GM19395 (cell line): ENCODE measurements around the gene SQSTM1.

ENCODE experiments used
- ATAC-seq: cut with Tn5 transposase; IDR thresholded peaks from one replicate; pipeline ENCODE4 v1.9.1; 2021; ENCODE audit warnings: mild to moderate bottlenecking, moderate library complexity; ENCODE audit not compliant: unreplicated experiment

Gene SQSTM1

DNA sequence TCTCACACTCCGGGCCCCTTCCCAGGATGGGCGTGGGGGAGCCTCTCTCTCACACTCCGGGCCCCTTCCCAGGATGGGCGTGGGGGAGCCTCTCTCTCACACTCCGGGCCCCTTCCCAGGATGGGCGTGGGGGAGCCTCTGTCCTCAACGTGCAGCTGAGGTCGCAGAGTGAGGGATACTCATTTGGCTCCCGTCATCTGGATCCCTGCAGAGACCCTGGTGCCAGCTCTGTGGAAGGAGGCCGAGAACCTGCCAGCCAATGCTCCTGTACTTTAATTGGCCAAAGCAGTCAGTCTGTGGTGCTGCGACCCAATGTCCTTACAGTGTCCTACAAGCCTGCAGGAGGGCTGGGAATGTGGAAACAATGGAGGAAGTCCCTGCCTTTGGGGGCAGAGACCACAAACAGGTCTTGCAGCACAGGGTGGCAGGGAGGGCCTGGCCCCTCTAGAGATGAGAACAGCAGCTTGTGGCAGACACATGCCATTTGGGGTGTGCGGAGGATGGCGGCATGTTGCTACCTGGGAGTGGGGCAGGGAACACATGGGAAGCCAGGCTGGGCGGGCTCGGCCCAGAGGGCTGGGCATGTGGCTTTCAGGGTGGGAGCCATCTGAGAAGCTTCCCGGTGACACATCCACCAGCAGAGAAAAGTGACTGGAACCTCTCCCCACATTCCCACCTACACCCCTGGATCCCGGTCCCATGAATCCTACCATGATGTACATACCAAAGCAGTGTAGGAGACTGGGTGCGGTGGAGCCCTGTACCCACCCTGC, 51.5 kb downstream of the SQSTM1 start:
- no peak for ATAC-seq

DNA sequence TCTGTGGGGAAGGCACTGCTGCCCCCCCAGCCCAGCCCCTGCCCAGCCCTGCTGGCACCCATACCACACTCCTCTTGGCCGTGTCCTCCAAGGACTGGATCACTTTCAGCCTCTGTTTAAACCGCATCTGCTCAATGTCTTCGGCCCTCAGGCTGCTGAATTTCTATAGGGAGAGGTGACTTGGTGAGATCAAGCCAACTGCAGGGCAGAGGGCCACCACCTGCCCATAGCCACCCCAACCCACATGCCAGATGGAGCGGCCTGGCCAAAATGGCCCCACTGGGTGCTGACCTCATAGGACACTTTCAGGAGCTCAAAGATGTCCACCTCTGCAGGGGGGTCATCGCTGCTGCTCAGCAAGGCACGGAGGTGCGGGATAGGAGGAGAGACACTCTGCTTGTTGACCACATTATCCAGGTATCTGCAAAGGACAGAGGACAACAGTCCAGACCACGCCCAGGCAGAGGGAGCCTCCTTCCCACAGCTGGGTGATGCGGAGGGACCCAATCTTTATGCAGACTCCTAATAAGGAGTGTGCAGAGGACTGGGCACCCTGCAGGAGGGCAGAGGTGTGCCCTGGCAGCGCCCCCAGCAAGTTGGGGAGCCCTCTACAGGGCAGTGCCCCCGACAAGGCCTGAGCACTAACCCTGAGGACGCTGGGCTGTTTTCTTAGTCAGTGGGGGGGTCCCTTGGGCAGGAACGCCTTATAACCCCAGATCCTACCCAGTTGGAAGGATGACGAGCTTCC, 52.3 kb downstream of the SQSTM1 start:
- ATAC-seq: no peak

DNA sequence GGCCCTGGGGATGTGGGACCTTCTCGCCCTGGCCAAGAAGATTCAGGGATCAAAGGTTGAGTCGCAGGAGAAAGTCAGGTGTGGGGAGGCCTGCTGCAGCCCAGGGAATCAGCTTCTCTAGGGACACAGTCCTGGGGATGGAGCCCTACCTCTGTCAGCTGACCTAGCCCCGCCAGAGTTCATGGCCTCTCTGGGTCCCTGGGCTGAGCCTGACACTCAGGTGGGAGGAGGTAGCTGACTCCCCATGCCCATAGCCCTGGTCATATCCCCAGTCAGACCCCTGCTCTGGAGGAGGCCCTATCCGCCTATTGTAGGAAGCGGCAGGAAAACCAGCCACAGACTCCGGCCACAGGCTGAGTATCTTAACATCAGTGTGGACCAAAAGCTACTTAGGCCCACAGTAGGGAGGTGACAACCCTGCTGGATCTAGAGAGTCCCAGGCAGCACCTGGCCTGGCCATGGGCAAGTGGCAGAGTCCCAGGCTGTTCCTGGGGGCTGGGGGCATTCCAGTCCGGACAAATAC, 52.9 kb downstream of the SQSTM1 start:
- ATAC-seq: no peak

DNA sequence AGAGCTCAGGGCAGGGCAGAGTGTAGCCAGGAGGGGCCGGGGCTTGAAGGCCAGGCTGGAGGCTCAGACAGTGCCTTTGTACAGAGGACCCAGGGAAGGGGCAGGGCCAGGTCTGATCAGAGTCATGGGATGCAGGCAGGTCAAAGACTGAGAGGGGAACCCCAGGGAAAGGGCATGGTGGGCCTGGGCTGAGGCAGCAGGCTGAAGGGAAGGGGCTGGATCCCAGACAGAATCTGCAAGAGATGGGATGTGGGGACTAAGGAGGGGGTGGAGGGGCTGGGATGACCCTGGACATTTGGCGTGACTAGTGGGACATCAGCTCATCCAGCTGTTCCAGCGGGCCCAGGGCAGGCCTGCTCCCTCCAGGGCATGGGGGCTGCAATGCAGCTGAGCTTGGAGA, 53.4 kb downstream of the SQSTM1 start:
- ATAC-seq: no peak

DNA sequence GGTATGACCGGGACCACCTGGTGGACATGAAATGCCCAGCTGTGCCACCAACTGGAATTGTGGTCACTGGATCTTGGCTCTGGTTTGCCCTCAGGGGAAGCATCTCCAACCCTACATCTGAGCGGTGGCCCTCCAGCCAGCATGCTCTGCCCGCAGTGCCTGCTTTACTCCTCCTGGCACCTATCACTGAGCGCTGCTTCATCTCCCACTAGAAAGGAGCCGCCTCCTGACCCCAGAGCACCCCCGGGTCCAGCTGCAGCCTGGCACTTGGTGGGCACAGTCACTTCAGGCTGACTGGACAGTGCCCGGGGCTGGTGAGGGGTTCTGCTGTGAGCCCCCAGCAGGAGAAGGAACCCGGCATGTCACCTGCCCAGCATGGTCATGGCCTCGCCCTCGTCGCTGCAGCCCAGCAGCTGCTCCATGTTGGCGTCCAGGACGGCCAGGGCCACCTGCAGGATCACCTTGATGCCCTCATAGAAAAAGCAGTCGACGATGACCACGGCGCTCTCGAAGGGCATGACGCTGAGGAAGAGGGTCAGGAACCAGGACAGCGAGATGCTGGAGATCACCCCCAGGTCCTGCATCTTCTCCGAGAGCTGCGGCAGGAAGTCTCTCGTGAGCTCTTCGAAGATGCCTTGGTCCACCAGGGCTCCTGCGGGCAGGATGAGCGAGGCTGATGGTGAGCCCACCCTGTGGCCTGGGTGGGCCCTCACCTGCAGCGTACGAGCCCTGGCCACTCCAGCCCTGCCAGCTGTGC, 54.0 kb downstream of the SQSTM1 start:
- ATAC-seq: no peak

DNA sequence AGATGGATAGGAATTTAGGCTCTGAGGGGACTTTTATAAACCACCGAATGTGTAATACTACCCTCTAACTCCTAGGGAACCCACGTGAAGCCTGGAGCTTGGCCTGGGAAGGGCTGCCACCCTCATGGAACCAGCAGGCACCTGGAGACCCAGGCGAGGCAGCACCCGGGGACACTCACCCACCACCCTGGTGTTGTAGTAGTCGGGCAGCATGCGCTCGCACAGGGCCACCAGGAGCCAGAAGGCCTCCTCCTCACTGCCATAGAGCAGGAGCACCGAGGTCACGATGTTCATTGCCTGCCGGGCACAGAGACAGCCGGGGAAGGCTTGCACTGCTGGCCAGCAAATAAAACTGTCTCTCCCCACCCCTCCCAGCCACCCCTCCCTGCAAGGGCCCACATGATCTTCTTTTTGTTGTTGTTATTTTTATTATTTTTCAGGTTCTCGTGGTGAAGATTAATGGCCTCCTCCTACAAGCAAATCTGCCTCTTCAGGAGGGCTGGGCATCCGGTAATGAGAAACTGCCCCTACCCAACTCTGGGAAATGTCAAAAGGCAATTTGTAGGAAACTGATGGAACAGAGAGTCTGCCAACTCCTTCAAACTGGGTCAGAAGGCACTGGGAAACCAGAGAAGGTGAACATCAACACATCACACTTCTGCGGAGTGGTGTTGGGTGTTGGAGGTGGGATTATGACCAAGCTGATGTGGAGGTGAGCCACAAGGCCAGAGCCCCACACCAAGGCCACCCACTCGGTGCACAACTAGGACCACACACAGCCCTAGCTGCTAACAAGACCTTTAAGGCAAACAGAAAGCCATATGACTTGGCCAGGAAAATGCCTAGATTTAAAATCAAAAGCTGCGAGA, 55.3 kb downstream of the SQSTM1 start:
- ATAC-seq: no peak

DNA sequence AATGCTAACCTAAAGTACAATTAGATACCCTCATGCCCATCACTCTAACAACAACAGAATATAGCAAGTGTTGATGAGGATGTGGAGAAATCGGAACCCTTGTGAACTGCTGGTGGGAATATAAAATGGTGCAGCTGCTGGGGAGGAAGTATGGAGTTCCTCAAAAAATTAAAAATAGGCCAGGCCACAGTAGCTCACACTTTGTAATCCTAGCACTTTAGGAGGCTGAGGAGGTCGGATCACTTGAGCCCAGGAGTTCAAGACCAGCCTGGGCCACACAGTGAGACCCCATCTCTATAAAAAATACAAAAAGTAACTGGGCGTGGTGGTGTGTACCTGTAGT, 55.9 kb downstream of the SQSTM1 start:
- no peak for ATAC-seq

DNA sequence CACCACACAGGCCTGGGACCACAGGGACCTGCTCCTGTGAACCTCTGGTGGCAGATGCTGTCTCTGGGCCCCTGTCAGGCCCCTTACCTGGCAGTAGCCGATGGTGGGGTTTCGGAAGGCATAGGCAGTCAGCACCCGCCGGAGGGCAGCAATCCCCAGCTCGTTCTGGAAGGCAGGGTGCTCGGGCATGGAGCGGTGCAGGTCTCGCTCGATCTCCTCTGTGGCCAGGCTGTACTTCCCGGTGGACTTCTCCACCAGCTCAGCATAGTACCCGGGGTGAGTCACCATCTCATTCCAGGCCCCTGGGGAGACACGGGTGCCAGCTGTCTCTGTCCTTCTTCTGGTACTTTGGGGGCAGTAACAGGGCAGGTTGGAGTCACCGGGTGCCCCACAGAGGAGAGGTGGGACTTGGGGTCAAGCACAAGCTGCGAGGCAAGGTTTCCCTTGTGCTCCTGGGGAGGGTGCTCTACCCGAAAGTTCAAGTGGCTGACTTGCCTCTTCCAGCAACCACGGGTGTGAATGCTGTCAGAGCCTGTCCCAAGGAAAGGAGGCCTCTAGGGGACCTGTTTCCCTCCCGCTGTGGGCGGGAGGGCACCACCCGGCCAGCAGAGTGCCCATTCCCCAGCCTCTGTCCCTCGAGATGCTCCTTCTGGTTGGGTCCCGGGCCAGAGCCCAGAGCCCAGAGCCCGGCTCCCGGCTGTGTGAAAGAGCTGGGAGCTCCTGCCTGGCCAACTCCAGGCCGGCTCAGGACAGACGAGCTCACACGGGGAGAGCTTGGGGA, 57.7 kb downstream of the SQSTM1 start:
- no peak for ATAC-seq

DNA sequence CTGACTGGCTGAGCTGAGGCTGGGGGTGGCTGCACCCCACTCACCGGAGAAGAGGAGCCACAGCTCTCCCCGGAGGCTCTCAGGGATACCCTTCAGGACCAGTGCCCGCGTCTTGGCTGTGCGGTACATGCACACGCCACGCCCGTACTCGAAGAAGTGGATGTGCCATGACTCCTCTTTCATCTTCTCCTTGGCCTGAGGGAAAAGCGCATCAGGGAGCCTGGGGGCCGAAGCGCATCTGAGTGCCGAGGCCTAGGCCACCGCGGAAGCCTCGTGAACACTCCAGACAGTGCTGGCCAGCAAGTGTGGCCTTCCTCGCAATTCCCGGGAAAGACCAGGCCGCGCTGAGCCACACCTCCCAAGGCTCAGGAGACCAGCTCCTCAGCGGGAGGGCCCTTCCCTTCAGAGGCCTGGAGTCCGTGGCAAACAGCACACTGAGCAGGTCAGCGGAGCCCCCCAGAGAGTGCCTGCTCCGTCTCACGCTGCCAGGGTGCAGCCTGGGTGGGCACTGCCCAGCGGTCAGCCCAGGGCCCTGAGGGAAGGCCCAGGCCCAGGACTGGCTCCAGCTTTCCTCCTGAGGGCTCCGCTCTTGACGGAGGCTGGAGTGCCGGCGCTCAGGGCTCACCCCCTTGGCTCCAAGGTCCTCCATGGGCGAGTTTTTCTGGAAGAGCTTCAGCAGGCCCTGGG, 58.4 kb downstream of the SQSTM1 start:
- ATAC-seq: no peak

DNA sequence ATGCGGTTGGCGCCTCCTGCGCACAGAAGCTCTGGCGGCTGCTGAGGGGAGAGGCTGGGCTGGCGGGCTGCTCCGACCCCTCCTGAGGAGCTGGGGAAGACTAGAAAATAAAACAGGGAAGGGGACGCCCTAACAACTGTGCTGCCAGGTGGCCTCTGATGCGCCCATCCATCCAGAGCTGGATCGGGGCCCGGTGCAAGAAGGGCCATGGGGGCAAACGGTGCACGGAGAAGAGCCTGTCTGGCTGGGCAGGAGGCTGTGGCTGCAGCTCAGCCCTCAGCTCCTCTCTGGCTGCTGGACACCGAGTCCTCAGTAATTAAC, 58.9 kb downstream of the SQSTM1 start:
- no peak for ATAC-seq

DNA sequence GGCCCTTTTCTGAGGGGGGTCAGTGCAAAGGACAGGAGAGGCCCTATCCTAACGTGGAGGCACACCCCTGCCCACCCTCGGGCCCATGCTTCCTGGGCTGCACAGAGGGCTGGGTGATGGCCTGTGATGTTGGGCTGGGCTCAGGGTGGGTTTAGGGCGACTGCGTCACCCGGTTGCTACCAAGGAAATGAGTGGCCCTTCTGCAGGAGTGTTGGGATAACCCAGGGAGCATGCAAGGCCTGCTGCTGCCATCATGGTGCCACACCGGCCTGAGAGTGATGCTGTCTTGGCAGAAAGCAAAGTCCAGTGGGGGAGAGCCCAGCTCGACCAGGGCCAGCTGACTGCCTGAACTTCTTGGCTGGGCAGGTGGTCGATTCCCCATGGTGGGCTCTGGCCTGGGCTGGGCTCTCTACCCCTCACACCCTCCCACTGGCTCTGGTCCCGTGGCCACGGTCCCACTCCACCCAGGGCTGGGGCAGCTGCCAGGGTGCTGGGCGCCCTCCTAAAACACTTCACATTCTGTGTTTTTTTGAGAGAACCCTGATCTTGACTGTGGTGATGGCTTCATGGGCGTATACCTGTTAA, 59.5 kb downstream of the SQSTM1 start:
- ATAC-seq: no peak

DNA sequence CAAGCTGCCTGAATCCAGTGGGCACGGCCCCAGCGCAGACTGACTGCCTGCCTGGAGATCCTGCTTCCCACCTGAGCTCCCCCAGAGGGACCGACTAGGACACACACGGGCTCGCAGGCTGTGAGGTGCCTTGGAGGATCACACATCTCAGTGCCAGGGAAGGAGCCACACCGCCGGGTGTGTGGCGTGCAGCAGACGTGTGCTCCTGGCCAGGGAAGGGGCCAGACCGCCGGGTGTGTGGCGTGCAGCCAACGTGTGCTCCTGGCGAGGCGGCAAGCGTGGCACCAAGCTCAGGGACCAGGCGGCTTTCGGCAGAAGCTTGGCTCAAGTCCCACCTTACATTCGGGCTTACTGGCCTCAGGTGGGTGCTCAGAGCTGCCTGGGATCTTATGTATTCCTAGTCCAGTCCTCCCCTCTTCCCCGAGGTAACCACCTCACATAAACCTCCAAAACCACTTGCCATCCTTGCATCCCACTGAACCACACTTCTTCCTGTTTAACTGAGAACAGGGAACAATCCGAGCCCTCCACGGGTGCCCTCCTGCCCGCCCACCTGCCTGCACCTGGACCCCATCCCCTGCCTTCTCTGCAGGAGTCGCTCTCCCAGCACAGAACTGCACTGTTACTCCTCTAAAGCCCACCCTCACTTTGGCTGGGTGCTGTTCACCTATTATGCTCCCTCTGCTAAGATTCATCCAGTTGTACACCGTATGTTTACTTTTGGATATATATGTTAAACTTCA, 60.3 kb downstream of the SQSTM1 start:
- no peak for ATAC-seq

DNA sequence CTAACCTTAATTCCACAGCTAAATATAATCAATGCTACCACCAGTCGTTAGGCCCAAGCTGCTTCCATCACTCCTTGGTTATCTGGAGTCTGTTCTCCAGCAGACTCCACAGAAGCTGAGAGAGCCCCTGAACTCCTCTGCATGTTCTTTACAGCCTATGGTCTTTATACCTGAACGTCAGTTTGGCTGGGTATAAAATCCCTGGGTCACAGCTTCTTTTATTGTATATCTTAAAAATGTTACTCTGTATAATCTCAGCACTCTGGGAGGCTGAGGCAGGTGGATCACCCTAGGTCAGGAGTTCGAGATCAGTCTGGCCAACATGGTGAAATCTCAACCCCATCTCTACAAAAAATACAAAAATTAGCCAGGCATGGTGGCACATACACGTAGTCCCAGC, 61.6 kb downstream of the SQSTM1 start:
- no peak for ATAC-seq

DNA sequence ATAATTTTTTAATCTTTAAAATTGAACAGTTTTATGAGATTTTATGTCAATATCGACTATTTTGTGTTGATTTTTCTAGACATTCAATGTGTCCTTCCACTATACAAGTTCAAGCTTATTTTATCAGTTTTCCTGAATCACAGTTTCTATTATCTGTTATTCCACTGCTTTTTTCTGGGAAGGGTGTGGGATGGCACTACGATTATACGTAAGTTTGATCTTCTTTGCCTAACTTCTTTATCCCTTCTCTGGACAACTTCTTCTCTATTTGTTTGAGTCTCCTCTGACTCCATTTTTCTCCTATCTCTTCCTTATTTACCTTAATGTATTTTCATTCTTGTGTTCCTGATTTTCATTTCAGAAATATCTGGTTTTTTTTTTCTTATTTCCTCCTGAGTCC, 62.5 kb downstream of the SQSTM1 start:
- no peak for ATAC-seq

DNA sequence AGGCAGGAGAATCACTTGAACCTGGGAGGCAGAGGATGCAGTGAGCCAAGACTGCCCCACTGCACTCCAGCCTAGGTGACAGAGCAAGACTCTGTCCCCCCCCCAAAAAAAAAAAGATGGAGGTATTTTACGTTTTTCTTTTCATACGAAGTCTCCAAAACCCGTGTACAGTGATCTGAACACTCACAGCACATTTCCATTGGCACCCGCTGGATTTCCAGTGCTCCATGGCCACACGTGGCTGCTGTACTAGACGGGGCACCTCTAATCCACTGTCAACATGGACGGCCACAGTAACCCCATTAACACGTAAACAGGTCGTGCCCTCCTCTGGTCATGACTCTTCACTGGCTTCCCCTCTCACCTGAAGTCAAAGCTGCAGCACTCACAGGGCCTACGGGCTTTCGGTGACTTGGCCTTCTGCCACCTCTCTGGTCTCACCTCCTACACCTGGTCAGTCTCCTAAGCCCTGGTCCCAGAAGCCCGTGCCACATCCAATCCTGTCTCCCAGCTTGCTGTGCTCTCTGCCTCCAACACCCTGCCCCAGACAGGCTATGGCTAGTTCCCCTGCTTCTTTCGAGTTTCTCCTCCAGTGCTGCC, 64.9 kb downstream of the SQSTM1 start:
- no peak for ATAC-seq

DNA sequence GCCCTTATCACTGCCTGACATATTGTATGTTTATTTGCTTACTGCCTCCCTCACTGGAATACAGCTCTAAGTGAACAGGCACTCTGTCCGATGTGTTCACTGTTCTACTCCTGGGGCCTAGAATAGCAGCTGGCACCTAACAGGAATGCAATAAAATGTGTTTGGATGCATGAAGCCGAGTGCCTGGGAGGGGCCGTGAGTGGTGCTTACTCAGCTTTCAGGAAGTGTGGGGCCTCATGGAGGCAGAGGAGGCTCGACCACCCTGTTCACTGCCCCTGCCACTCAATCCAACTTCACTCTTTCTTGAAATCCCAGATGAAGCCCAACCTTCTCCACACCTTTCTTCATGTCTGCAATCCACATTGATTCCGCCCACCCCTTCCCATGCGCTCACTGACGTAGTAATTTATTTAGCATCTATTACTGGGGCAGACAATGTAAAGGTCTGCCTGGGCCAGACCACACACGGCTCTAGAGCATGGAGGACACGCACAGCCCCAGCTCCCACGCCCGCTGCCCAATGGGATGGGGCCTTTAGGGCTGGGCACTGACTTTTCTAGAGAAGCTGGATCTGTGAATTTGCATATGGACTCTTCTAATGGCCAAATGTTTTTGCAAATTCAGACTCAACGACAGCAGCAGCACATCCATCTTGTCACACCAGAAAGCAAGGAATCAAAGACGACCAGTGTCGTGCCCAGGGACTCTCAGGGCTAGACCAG, 65.6 kb downstream of the SQSTM1 start:
- ATAC-seq: no peak

DNA sequence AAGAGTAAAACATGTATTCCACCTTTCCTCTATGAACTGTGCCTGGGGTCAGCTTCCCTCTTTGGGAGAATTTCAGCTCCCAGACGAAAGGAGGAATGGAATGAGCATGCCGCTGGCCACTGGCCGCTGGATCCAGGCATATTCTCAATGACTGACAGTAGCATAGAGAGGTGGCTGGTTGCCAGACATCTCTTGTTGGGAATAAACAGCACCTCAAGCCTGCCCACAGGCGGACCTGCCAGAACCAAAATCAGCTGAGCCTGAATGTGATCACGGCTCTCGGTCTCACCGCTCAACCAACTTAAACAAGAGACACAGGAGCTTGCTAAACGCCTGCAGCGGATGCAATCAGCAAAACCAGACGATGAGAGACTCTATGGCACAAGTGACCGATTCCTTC, 66.4 kb downstream of the SQSTM1 start:
- no peak for ATAC-seq
